Measurements from ENCODE around the gene NOL4L.

NOL4L gene

DNA sequence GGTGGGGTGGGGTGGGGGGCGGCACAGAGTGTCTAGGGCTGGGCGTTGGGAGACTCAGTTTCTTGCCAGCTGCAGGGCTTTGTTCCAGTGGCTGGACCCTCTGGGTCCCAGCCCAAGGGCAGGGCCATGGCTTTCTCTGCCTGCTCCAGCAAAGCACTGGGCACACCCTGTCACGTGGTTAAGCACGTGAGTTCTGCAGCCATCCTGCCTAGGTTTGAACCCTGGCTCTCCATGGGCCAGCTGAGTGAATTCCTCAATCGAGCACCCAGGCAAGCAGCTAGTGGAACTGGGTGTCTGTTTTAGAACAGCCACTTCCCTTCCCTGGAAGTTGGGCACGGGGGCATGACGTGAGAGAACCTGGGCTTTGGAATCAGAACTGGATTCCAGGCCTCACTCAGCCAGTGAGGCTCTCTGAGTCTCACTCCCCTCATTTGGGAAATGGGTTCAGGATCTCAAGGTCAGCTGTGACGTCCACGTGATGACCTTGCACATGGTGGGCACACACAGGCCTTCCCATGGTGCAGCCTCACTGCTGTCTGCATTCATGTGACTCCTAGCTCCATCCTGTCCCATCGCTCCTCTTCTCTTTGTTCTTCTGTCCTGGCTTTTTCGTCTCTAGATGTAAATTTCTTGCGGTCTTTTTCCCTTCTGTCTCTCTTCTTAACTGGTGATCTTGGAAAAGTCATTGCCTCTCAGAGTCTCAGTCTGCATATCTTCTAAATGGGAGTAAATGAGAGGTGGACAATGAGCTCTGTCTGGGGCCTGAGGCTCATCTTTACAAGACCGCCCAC is 45.9 kb downstream of the NOL4L start:
- TF ChIP-seq CTCF (conservative IDR thresholded peaks at IDR 0.05; ENCODE audit: low read depth, low read length) = no peak
- no peak for DNase-seq (ENCODE audit: low read depth)
- no peak overlapping the region for H3K4me3 ChIP-seq (ENCODE audit: low read length)

DNA sequence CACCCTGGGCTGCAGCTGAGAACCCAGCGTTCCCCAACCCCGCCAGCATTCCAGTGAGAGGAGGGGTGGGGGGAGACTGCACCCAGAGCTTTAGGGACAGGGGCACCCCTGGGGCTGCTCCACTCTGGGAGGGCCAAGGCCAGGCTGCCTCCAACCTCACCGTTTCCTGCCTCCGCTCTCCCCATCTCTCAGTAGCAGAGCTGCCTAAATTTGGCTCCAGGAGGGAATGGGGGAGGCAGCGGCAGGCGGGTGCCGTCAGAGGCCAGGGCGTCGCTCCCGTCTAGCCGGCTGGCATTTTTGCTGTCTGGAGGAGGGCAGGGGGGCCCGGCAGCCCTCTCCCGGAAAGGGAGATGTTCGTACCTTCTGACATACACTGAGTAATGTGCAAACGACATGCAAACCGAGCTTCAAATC is 46.6 kb downstream of the NOL4L start:
- no peak for TF ChIP-seq CTCF (conservative IDR thresholded peaks at IDR 0.05; ENCODE audit: low read depth, low read length)
- no peak for DNase-seq (ENCODE audit: low read depth)
- H3K4me3 ChIP-seq (ENCODE audit: low read length) = no peak overlapping the region

DNA sequence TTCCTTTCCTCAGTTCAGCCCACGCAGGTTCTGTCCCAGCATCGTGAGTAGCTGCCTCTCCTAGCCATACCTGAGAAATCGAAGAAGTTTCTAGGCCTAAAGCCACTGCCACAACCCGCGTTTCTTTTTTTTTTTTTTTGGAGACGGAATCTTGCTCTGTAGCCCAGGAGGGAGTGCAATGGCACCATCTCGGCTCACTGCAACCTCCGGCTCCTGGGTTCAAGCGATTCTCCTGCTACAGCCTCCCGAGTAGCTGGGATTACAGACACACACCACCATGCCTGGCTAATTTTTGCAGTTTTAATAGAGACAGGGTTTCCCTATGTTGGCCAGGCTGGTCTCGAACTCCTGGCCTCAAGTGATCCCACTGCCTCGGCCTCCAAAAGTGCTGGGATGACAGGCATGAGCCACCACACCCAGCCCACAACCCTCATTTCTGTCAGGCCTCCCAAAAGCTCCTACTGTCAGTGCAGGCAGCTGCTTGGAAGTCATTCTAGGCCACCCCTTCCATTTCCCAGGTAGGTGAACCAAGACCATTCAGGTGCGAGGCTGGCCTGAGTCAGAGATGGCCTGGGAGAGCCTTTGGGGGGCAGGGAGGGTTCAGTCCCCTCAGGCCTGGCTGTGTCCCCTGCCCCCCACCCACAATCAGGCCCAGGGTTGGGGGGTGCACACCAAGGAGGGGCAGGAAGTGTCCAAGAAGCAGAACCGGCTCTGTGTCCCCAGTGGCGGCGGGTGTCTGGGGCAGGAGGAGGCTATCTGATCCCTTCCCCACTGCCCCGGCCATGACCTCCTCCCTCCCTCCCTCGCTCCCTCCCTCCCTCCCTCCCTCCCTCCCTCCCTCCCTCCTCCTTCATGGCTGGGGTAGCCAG is 47.2 kb downstream of the NOL4L start:
- TF ChIP-seq CTCF (conservative IDR thresholded peaks at IDR 0.05; ENCODE audit: low read depth, low read length) = no peak
- no peak for DNase-seq (ENCODE audit: low read depth)
- H3K4me3 ChIP-seq (ENCODE audit: low read length) = no peak overlapping the region

DNA sequence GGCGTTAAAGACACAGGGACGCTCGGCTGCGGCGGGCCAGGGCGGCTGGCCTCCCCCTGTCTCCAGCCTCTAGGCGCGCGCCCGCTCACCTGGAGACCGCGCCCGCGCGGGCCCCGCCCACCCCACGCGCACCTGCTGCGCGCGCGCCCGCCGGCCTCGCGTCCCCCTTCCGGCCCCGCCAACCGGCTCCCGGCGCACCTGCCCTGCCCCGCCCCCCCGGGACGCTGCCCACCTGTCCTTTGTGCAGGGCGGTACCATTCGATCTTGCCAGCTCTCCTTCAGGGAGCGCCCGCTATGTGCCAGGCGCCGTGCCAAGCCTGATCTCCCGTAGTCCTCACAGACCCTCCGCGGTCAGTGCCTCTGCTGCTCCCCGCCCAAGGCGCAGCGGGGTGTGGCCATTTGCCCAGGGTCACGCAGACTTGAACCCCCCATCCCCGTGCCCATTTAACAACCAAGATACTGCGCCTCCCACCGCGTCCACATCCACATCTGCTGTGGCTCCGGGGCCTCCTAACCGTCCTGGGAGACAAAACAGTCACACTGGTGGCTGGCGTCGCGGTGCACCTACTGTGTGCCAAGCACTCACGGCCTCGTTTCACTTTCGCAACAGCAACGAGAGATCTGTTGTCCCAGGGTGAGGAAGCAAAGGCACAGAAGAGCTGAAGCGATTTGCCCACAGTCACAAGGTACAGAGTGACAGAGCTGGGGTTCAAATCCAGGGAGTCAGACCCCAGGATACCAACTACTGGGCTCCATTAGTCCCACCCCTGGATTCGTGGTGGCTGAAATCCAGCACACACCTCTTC is 48.1 kb downstream of the NOL4L start:
- TF ChIP-seq CTCF (conservative IDR thresholded peaks at IDR 0.05; ENCODE audit: low read depth, low read length) = no peak
- DNase-seq (ENCODE audit: low read depth) = no peak
- H3K4me3 ChIP-seq (ENCODE audit: low read length) = peak overlapping the region; percentile 54

GRCh38 chr20:32535953-32536823 is 48.9 kb downstream of the NOL4L start:
- no peak for DNase-seq (ENCODE audit: low read depth)
- H3K4me3 ChIP-seq (ENCODE audit: low read length) = peak overlapping the region; percentile 54
- TF ChIP-seq CTCF (conservative IDR thresholded peaks at IDR 0.05; ENCODE audit: low read depth, low read length) = no peak

DNA sequence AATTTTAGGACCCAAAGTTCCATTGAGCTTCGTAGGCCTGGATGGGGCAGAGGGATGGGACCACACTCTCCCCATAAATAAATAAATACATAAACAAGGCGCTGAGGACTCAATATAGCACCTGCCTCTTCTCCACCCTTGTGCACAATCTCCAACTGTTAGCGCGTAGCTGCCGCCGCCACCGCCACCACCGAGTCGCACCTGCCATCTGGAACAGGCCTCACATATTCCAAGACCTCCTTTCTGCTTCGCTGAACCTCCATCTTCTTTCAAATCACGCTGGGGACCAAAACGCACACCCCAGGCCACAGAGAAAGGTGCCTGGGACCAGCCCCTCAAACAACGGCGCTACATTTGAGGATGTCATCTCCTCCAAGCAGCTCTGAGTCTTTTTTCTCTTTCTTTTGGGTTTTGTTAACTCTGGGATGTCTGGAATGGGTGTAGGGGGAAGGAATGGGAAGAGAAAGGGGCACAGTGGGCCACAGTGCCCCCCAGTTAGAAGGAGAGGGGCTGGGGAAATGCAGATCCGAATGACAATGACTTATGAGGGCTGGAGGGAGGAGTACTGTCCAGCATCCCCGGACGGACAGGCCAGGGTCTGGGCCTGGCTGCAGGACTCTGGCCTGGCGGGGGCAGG is 49.7 kb downstream of the NOL4L start:
- TF ChIP-seq CTCF (conservative IDR thresholded peaks at IDR 0.05; ENCODE audit: low read depth, low read length) = no peak
- DNase-seq (ENCODE audit: low read depth) = no peak
- H3K4me3 ChIP-seq (ENCODE audit: low read length) = no peak overlapping the region
